Ramos (cell line): ENCODE results near the gene MS4A4E.
"Not testable (repeated sequence)": the region's sequence is repeated elsewhere in the genome, so short reads cannot be mapped to it uniquely, and the experiment has no call there.

Experiments used
- in situ Hi-C: fragments of 300-500 bp; cut with MboI; formaldehyde crosslinking; loops from one replicate; pipeline ENCODE4 v1.14.3; 2022; ENCODE audit warnings: low sequenced_read_pairs; ENCODE audit not compliant: unreplicated experiment

MS4A4E gene

DNA sequence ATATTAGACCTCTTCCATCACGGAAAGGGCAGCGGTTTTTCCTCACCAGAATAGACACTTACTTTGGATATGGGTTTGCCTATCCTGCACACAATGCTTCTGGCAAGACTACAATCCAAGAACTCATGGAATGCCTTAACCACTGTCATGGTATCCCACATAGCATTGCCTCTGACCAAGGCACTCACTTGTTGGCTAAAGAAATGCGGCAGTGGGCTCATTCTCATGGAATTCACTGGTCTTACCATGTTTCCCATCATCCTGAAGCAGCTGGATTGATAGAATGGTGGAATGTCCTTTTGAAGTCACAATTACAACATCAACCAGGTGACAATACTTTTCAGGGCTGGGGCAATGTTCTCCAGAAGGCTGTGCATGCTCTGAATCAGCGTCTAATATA lies 20.8 kb downstream of the MS4A4E start:
- in situ Hi-C loops: no loop called here

GRCh38 chr11:60221692-60222091 lies 21.2 kb downstream of the MS4A4E start:
- in situ Hi-C loops: no loop called here

DNA sequence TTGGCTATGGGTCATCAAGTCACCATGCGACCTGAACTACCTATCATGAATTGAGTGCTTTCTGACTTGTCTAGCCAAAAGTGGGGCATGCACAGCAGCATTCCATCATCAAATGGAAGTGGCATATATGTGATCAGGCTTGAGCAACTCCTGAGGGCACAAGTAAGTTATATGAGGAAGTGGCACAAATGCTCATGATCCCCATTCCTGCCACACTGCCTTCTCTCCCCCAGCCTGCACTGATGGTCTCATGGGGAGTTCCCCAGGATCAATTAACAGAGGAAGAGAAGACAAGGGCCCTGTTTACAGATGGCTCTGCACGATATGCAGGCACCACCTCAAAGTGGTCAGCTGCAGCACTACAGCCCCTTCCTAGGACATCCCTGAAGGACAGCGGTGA lies 21.8 kb downstream of the MS4A4E start:
- in situ Hi-C loops: no loop called here

DNA sequence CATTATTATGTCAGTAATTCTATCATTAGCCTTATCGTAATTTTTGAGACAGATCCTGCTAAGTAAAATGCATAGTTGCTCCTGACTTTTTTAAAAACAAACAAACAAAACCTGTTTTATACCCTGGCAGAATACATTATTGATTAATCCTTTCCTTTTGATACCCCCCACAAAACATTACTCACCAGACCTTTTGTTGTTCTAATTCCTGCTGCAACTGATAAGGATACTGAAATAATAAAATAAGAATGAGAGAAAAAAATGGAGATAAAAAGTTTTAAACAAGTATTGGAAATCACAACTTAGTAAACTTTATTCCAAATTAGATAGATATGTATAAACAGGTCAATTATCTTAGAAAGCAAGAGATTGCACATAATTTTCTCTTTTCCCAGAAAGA lies 28.6 kb downstream of the MS4A4E start:
- in situ Hi-C loops: no loop called here

GRCh38 chr11:60211206-60211605 lies 31.7 kb downstream of the MS4A4E start:
- in situ Hi-C loops: no loop called here

- in situ Hi-C loops: no loop called here
These were observed 33.0 kb downstream of the MS4A4E start for GRCh38 chr11:60209977-60210376.

DNA sequence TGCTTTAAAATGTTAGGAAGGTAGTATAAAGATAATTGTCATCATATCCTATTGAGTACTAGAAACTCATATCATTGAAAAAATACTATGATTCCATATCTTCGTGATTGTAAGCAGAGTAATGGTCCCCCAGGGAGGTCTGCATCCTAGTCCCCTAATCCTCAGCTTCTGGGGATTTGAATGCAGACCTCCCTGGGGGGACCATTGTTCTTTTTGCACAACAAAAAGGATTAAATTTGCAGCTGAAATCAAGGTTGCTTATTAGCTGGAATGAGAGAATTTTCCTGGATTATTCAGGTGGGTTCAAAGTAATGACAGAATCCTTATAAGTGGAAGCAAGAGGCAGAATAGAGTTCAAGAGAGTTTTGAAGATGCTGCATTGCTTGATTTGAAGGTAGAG lies 34.0 kb downstream of the MS4A4E start:
- in situ Hi-C loops: no loop called here

- in situ Hi-C loops: no loop called here
These were observed 34.6 kb downstream of the MS4A4E start for GRCh38 chr11:60208146-60208895.

DNA sequence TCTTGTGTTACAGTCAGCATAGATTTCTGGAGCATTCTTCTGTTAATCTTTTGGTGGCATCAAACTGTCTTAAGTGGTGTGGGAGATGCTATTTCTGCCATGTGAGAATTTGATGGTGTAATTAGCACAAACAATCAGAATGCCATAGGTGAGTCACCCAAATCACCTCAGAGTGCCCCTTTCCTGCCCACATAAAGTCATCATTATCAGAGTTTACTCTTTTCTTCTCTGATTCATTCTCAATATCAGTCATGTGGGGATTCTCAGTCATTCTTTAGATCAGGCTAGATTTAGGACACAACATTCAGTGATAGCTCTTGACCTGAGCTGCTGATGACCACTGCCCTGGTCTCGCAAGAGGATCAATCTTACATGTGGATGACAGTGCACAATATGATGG lies 36.3 kb downstream of the MS4A4E start:
- in situ Hi-C loops: no loop called here

DNA sequence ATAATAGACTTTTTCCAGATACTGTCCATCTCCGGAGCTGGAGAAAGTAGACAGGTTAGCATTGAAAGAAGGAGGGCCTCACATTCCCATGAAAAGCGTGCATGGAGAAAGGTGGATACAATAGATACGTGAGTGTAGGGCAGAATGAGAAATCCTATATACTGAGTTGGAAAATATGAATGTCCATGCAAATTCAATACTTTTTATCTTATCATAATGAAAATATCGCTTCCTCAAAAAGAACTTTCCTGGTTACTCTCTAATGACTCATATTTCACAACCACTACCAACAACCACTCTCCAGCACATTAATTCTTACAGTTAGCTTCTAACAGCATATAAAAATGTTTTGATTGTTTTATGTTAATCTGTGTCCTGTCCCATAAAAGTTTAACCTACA lies 38.0 kb downstream of the MS4A4E start:
- in situ Hi-C loops: no loop called here

GRCh38 chr11:60201334-60201733 lies 41.6 kb downstream of the MS4A4E start:
- in situ Hi-C loops: not testable (repeated sequence)

- in situ Hi-C loops: no loop called here
These were observed 45.5 kb downstream of the MS4A4E start for GRCh38 chr11:60197442-60197841.

- in situ Hi-C loops: no loop called here
These were observed 47.0 kb downstream of the MS4A4E start for GRCh38 chr11:60195923-60196368.

- in situ Hi-C loops: no loop called here
These were observed 48.4 kb downstream of the MS4A4E start for GRCh38 chr11:60194511-60194910.

DNA sequence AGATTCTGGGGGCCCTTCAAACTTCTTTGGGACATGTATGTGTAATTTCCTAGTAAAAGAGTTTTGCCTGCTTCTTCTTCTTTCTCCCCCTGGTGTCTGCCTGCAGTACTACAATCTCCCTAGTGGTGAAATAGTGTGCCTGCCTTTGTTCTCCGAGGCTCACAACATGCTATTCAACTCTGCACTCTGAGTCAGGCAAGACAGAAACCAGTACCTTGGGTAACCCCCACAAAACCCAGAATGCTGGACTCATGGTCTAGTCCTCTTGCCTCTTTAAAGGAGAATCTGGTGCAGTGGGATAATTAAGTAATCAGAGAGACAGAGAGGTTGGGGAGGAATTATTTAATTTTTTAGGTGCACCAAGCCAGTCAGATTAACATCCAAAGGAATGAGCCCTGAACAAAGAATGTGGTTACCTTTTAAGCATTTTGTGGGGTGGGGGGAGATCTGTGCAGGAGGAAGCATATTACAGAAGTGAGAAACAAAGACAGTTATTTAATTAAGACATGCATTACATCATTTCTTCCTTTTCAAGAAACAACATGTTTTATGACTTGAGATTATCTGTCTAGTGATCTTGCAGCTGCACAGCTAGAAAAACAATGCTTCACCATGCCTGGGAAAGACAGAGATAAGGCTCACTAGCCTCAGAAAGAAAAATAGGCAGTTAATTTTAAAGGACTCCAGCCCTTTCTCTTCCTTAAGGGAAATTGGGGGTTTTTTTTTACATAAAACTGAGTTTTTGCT lies 49.1 kb downstream of the MS4A4E start:
- in situ Hi-C loops: no loop called here

- in situ Hi-C loops: not testable (repeated sequence)
These were observed 50.4 kb downstream of the MS4A4E start for GRCh38 chr11:60192564-60192963.

- in situ Hi-C loops: not testable (repeated sequence)
These were observed 54.5 kb downstream of the MS4A4E start for GRCh38 chr11:60188481-60188880.

DNA sequence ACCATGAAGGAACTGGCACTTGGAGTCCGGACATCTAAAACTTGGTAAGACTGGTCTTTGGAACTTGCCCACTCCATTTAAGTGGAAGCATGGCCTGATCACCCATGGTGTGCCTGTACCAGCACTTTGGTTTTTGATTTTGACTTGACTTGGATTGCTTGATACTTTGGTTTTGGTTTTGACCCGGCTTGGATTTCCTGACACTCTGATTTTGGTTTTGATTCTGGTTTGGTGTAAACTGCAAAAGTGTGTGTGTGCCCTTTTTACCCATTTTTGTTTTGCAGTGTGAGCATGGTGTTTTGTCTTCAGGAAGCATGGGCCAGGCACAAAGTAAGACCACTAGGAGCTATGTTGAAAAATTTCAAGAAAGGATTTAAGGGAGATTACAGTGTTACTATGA lies 56.8 kb downstream of the MS4A4E start:
- in situ Hi-C loops: not testable (repeated sequence)

DNA sequence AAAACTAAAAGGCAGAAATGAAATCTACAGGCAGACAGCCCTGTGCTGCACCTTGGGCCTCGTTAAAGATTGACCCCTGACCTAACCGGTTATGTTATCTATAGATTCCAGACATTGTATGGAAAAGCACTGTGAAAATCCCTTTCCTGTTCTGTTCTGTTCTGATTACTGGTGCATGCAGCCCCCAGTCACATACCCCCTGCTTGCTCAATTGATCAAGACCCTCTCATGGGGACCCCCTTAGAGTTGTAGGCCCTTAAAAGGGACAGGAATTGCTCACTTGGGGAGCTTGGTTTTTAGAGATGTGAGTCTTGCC lies 57.5 kb downstream of the MS4A4E start:
- in situ Hi-C loops: not testable (repeated sequence)

DNA sequence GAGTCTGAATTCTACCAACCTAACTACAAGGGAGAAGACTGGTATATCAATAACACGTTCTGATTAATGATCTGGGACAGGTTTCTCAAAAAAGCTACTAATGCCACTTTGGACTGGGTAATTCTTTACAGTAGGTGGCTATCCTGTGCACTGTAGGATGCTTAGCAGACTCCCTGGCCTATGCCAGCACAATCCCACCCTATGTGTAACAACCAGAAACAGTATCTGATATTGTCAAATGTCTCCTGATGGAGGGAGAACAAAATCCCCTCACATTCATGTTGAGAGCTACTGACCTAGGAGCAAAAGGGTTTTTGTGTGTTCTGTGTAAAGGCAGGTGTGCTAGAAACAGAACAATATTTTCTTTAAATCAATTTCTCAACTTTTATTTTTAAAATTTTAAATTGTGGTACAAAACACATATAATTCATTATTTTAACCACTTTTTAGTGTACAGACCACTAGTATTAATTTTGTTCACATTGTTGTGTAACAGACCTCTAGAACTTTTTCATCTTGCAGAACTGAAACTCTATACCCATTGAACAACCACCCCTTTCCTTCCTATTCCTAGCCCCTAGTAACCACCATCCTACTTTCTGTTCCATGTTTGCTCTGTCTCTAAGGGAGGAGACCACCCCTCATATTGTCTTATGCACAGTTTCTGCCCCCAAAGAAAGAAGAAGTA lies 58.0 kb downstream of the MS4A4E start:
- in situ Hi-C loops: no loop called here

DNA sequence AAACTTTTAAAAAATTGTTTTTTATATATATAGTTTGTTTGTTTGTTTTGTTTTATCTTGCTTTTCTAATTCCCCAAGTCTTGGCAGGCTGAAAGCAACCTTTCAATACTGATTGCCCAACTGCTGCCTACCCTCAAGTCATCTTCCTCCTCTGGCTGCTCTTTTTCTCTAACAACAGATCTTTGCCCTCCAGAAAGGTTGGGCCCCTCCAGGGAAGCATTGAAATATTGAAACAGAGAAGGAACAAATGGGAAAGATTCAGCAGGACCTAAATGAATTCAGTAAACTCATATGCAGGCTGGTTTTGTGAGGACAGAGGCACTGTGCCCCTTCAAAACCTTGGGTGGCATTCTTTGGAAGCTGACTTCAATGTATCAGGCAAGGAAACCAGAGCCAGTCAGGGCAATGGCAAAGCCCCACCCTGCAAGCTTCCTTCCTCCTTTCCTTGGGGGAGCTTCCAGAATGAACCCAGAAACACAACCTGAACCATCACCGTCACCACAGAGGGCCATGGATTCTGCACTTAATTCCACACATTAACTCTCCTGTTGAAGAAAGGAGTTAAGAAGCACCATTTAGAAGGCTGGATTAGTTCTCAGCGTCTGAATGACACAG lies 59.2 kb downstream of the MS4A4E start:
- in situ Hi-C loops: no loop called here
